Endothelial cell of umbilical vein (primary cell): ENCODE results near the gene DDX39A. TPM values are rescaled to one million over a fixed set of nuclear protein-coding genes. Genes with fewer than 3 reads are reported as not detected.

ENCODE experiments used
- BruUV-seq: library from RNA; stranded (reverse); fragments of 400-500 nt; replicated peaks from 2 replicates; lab custom pipeline; 2021; lab: Mats Ljungman, UMichigan
- CTCF ChIA-PET: fragments of 300-600, 350-600 bp; sonication (Branson Sonifier 250); formaldehyde crosslinking; loops from one replicate; lab custom pipeline; 2021; ENCODE audit warnings: antibody characterized with exemption, inconsistent platforms; lab: Charles Lee
- POLR2A ChIA-PET: fragments of 300-600, 350-600 bp; sonication (Branson Sonifier 250); formaldehyde crosslinking; loops from one replicate; lab custom pipeline; 2021; ENCODE audit warnings: antibody characterized with exemption, inconsistent platforms; lab: Charles Lee
- DNase-seq: peaks from one replicate; pipeline ENCODE4 v3.0.0-alpha.2; 2011; ENCODE audit warnings: low read depth, low spot score
- FAIRE-seq: peaks from 2 replicates; lab custom pipeline; 2011; peaks lifted over from hg19 to GRCh38; lab: Jason Lieb, UNC
- H2AFZ ChIP-seq: 2 replicates; pipeline ENCODE4 v1.6.0; 2012; ENCODE audit warnings: low read depth, low read length, control low read depth, inconsistent platforms
- H3K27ac ChIP-seq: 2 replicates; pipeline ENCODE4 v1.5.1; 2011; ENCODE audit warnings: low read depth, mild to moderate bottlenecking, control low read depth, low read length, moderate library complexity; ENCODE audit not compliant: insufficient read depth
- H3K27me3 ChIP-seq, 2 experiments: 2 replicates each; pipeline versions ENCODE4 v1.6.0 to v1.6.1; 2011; ENCODE audit warnings: low read length in 2 of 2, mixed read lengths in 1 of 2; ENCODE audit not compliant: control insufficient read depth in 2 of 2, insufficient read depth in 2 of 2
- H3K36me3 ChIP-seq, 2 experiments: 2 replicates in 1 of 2; 3 replicates in 1 of 2; pipeline ENCODE4 v1.5.1; 2011; ENCODE audit warnings: low read length in 2 of 2, mild to moderate bottlenecking in 1 of 2, moderate library complexity in 1 of 2; ENCODE audit not compliant: control insufficient read depth in 2 of 2, insufficient read depth in 2 of 2; ENCODE audit errors: extremely low read depth in 1 of 2
- H3K4me1 ChIP-seq: 3 replicates; pipeline ENCODE4 v1.5.1; 2011; ENCODE audit warnings: mild to moderate bottlenecking, low read length; ENCODE audit not compliant: control insufficient read depth, insufficient read depth; ENCODE audit errors: extremely low read depth
- H3K4me2 ChIP-seq: 2 replicates; pipeline ENCODE4 v1.6.1; 2011; ENCODE audit warnings: low read length, control low read depth, mixed read lengths; ENCODE audit not compliant: insufficient read depth
- H3K4me3 ChIP-seq, 3 experiments: fragments of 200-600 bp in 1 of 3; sonication (generic), shearing (Covaris generic) in 1 of 3; replicated peaks in 1 of 3; 2 replicates each; pipeline ENCODE4 v1.5.1; 2011 to 2016; ENCODE audit warnings: control low read depth in 3 of 3, low read length in 3 of 3, mild to moderate bottlenecking in 2 of 3, inconsistent platforms in 1 of 3, low read depth in 1 of 3, moderate library complexity in 1 of 3; ENCODE audit not compliant: insufficient read depth in 1 of 3
- H3K79me2 ChIP-seq: 2 replicates; pipeline ENCODE4 v1.6.0; 2012; ENCODE audit warnings: low read length, inconsistent platforms; ENCODE audit not compliant: control insufficient read depth, insufficient read depth
- H3K9ac ChIP-seq: replicated peaks from 2 replicates; pipeline ENCODE3; 2011; ENCODE audit warnings: low read length, control low read depth; ENCODE audit not compliant: insufficient read depth; ENCODE audit errors: extremely low read depth
- H3K9me1 ChIP-seq: replicated peaks from 3 replicates; pipeline ENCODE4 v1.6.0; 2011; ENCODE audit warnings: mild to moderate bottlenecking, low read length; ENCODE audit not compliant: control insufficient read depth, insufficient read depth; ENCODE audit errors: extremely low read depth
- H3K9me3 ChIP-seq: replicated peaks from 2 replicates; pipeline ENCODE4 v1.5.1; 2012; ENCODE audit warnings: low read length, inconsistent platforms; ENCODE audit not compliant: control insufficient read depth, insufficient read depth
- H4K20me1 ChIP-seq: replicated peaks from 2 replicates; pipeline ENCODE3; 2011; ENCODE audit warnings: mild to moderate bottlenecking, low read length; ENCODE audit not compliant: control insufficient read depth, insufficient read depth; ENCODE audit errors: extremely low read depth
- EZH2 ChIP-seq: IDR thresholded peaks from 2 replicates; pipeline ENCODE4 v1.6.1; 2012; ENCODE audit warnings: borderline replicate concordance, low read depth, mild to moderate bottlenecking, moderate library complexity, low read length, inconsistent platforms; ENCODE audit not compliant: severe bottlenecking
- FOS ChIP-seq: IDR thresholded peaks from 2 replicates; pipeline ENCODE4 v1.6.1; 2011; ENCODE audit warnings: mild to moderate bottlenecking, low read length, moderate library complexity, borderline replicate concordance; ENCODE audit not compliant: insufficient read depth
- GATA2 ChIP-seq: IDR thresholded peaks from 2 replicates; pipeline ENCODE4 v1.7.0; 2011; ENCODE audit warnings: low read depth, mild to moderate bottlenecking, moderate library complexity, mixed read lengths, low read length; ENCODE audit not compliant: insufficient read length, insufficient read depth
- JUN ChIP-seq: IDR thresholded peaks from 2 replicates; pipeline ENCODE4 v1.6.1; 2011; ENCODE audit warnings: borderline replicate concordance, low read depth; ENCODE audit not compliant: insufficient read length, insufficient read depth
- MYC ChIP-seq: IDR thresholded peaks from one replicate; pipeline ENCODE4 v1.6.1; 2011; ENCODE audit warnings: mild to moderate bottlenecking, low read depth, low read length
- POLR2A ChIP-seq: IDR thresholded peaks from 2 replicates; pipeline ENCODE4 v1.6.1; 2012; ENCODE audit warnings: low read depth, mild to moderate bottlenecking, control low read depth, low read length
- POLR2AphosphoS5 ChIP-seq: IDR thresholded peaks from 2 replicates; pipeline ENCODE4 v1.6.1; 2012; ENCODE audit warnings: low read depth, mild to moderate bottlenecking, control low read depth, low read length, moderate library complexity; ENCODE audit not compliant: insufficient read depth
- dilution Hi-C: fragments of 300-500 bp; cut with MboI; formaldehyde crosslinking; loops from one replicate; pipeline ENCODE4 v1.15.0; 2019; ENCODE audit warnings: low sequenced_read_pairs; ENCODE audit not compliant: extremely low pct_ligation_motif_present
- intact Hi-C: fragments of 100-400 bp; cut with micrococcal nuclease; formaldehyde crosslinking; loops from one replicate; pipeline ENCODE4 v1.10.0; 2022
- polyA plus RNA-seq, 4 experiments: library from polyadenylated mRNA; depleted of rRNA in 3 of 4; stranded (reverse) in 3 of 4; unstranded in 1 of 4; fragments of >200 nt; gene quantifications; 2 replicates each; pipeline versions ENCODE4 v1.2.1 to v1.2.3, GENCODE V29; 2011 to 2012; ENCODE audit warnings: missing spikeins in 1 of 4
- total RNA-seq: library from RNA; stranded (reverse); gene quantifications from 2 replicates; pipeline ENCODE4 v1.2.3, GENCODE V29; 2021
- TF ChIP-seq, protein P1 (sequence below): IDR thresholded peaks from 2 replicates; pipeline ENCODE4 v1.6.1; 2011; ENCODE audit not compliant: insufficient read depth, insufficient read length
- TF ChIP-seq, protein P2 (sequence below), 2 donors: IDR thresholded peaks; 1 replicate in 1 of 2; 2 replicates in 1 of 2; pipeline ENCODE4 v1.5.1; 2011; ENCODE audit warnings: low read length in 2 of 2, mild to moderate bottlenecking in 2 of 2, moderate library complexity in 2 of 2, control low read depth in 1 of 2, inconsistent platforms in 1 of 2, low read depth in 1 of 2; ENCODE audit not compliant: insufficient read depth in 1 of 2; ENCODE audit errors: extremely low read depth in 1 of 2

Gene DDX39A
- total and polyA plus RNA-seq, 2 donors (not counting 3 experiments of a cell fraction or from before 2014, with no cell fraction given) = 157 to 158 TPM

DNA sequence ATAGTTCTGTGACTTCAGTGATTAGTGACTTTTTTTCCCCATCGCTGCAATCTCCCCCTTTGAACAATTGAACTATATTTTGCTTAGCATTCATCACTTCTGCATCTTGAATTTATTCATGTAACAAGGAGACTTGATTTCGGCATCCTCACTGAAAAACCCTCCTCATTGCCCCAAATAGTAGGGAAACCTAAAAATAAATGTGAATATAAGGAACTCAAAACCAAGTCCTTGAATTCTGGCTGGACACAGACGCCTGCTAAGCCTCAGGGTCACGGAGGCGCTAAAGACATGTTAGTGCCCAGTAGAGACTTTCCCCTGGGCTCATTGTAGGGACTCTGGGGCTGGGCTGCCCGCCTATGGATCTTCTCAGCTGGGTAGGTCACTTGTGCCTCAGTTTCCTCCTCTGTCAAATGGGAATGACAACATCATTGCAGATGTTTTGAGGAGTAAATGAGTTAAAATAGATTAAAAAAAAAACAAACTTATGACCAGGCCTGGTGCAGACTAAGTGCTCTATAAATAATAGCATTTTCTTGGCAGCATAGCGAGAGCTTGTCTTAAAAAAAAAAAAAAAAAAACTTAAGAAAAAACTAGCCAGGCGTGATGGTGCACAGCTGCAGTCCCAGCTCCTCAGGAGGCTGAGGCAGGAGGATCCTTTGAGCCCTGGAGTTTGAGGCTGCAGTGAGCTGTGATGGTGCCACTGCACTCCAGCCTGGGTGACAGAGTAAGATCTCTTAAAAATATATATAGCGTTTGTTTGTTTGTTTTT is 39.7 kb downstream of the DDX39A start:
- no peak for FAIRE-seq
- dilution Hi-C loops (no loop called here), intact Hi-C loops (no loop called here)
- peaks cover 15% of the 10 kb centered on the region for H3K4me1 ChIP-seq
- no peaks in the 10 kb centered on the region for H4K20me1 ChIP-seq
- no peak overlapping the region for H3K4me3 ChIP-seq
- BruUV-seq = no TSS peak
- ChIA-PET CTCF (interaction anchor here (0.9 to 2.0 kb wide), 5 partner anchors 17 to 179 kb away, joined by 3 to 5 read pairs (median 4); no protein-coding TSS in a partner anchor), POLR2A (no interaction called here)
- no peak for DNase-seq
- no peak overlapping the region for H3K27ac ChIP-seq
- H2AFZ ChIP-seq = no peak overlapping the region
- no peak overlapping the region for H3K4me2 ChIP-seq
- H3K27me3 ChIP-seq = no peaks in the 10 kb centered on the region
- H3K36me3 ChIP-seq = no peaks in the 10 kb centered on the region
- no peak overlapping the region for H3K9ac ChIP-seq
- no peak for TF ChIP-seq POLR2A
- no peak for TF ChIP-seq JUN
- TF ChIP-seq EZH2 = no peak
- H3K9me1 ChIP-seq = no peaks in the 10 kb centered on the region
- H3K9me3 ChIP-seq = no peaks in the 10 kb centered on the region
- peaks cover 7% of the 10 kb centered on the region for H3K79me2 ChIP-seq

DNA sequence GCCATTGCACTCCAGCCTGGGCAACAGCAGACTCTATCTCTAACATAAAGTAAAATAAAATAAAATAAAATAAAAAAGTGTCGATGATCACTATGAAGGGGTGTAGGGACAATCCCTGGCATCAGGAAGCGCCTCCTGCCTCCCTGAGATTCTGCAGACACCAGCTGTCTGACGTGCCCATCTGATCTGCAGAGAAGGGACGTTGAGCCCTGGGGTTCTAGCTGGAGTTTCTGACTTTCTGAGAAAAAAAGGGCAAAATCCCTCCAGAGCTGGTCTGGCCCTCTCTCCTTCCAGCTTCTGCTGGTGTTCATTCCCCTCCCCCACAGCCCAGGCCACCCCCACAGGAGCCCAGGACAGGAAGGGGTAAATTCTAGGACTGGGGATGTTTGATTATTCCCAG is 40.3 kb downstream of the DDX39A start:
- BruUV-seq = no TSS peak
- H2AFZ ChIP-seq = no peak overlapping the region
- no peaks in the 10 kb centered on the region for H3K9me1 ChIP-seq
- FAIRE-seq = no peak
- H3K27me3 ChIP-seq = no peaks in the 10 kb centered on the region
- no peak overlapping the region for H3K27ac ChIP-seq
- no peak overlapping the region for H3K9ac ChIP-seq
- H4K20me1 ChIP-seq = no peaks in the 10 kb centered on the region
- no peaks in the 10 kb centered on the region for H3K9me3 ChIP-seq
- H3K4me3 ChIP-seq = no peak overlapping the region
- no peaks in the 10 kb centered on the region for H3K36me3 ChIP-seq
- intact Hi-C loops = no loop called here
- dilution Hi-C loops = no loop called here
- ChIA-PET POLR2A (no interaction called here), CTCF (interaction anchor here (1.4 kb wide), 1 partner anchor 31 kb away, joined by 3 read pairs; no protein-coding TSS in a partner anchor)
- TF ChIP-seq, protein P1, sequence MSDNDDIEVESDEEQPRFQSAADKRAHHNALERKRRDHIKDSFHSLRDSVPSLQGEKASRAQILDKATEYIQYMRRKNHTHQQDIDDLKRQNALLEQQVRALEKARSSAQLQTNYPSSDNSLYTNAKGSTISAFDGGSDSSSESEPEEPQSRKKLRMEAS = no peak
- TF ChIP-seq MYC (no peak), POLR2A (no peak), JUN (no peak), POLR2AphosphoS5 (no peak), FOS (no peak), EZH2 (no peak), GATA2 (no peak)
- TF ChIP-seq, protein P2, sequence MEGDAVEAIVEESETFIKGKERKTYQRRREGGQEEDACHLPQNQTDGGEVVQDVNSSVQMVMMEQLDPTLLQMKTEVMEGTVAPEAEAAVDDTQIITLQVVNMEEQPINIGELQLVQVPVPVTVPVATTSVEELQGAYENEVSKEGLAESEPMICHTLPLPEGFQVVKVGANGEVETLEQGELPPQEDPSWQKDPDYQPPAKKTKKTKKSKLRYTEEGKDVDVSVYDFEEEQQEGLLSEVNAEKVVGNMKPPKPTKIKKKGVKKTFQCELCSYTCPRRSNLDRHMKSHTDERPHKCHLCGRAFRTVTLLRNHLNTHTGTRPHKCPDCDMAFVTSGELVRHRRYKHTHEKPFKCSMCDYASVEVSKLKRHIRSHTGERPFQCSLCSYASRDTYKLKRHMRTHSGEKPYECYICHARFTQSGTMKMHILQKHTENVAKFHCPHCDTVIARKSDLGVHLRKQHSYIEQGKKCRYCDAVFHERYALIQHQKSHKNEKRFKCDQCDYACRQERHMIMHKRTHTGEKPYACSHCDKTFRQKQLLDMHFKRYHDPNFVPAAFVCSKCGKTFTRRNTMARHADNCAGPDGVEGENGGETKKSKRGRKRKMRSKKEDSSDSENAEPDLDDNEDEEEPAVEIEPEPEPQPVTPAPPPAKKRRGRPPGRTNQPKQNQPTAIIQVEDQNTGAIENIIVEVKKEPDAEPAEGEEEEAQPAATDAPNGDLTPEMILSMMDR (IDR thresholded peaks at IDR 0.05; ENCODE audit: extremely low read depth in 1 of 2, insufficient read depth in 1 of 2, low read depth in 1 of 2, low read length in 2 of 2) = no peak
- H3K4me1 ChIP-seq = peaks cover 12% of the 10 kb centered on the region
- H3K79me2 ChIP-seq = peaks cover 7% of the 10 kb centered on the region
- H3K4me2 ChIP-seq = no peak overlapping the region
- DNase-seq = no peak
